ENCODE data around the gene ENTPD1.
A peak's percentile ranks its signal among the peaks of the same experiment; 100 is the strongest.

The ENTPD1 gene

DNA sequence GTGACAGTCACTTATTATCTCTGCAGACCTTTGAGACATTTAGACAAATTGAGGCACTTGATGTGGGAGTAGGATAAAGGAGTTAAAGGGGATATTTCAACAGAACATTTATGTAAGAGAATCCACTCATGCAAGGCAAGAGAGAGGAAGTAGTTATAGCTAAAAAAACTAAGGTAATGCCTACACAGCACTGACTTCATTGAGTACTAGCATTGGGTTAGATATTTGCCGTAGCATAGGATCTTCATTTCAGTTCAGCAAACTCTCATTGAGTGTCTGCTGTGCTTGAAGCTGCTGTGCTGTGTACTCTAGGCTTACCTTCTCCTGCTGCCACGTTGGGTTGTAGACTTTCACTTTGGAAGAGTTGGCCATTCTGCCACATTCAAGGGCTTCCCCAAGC lies 10.5 kb upstream of the ENTPD1 start:
- TF ChIP-seq, protein P1, sequence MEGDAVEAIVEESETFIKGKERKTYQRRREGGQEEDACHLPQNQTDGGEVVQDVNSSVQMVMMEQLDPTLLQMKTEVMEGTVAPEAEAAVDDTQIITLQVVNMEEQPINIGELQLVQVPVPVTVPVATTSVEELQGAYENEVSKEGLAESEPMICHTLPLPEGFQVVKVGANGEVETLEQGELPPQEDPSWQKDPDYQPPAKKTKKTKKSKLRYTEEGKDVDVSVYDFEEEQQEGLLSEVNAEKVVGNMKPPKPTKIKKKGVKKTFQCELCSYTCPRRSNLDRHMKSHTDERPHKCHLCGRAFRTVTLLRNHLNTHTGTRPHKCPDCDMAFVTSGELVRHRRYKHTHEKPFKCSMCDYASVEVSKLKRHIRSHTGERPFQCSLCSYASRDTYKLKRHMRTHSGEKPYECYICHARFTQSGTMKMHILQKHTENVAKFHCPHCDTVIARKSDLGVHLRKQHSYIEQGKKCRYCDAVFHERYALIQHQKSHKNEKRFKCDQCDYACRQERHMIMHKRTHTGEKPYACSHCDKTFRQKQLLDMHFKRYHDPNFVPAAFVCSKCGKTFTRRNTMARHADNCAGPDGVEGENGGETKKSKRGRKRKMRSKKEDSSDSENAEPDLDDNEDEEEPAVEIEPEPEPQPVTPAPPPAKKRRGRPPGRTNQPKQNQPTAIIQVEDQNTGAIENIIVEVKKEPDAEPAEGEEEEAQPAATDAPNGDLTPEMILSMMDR (IDR thresholded peaks at IDR 0.05; ENCODE audit: insufficient read depth, low read length, poor library complexity, severe bottlenecking), result no peak
- TF ChIP-seq EZH2phosphoT487 (conservative IDR thresholded peaks at IDR 0.05; ENCODE audit: low read length), result no peak
- Histone ChIP-seq H3K9me3 (ENCODE audit: insufficient read depth, low read length) (no peaks in the 10 kb centered on the region), H3K79me2 (ENCODE audit: insufficient read depth, low read length) (no peaks in the 10 kb centered on the region), H2AFZ (ENCODE audit: low read depth, low read length, severe bottlenecking) (no peak overlapping the region), H3F3A (ENCODE audit: insufficient read depth) (no peaks in the 10 kb centered on the region), H3K4me3 (ENCODE audit: insufficient read depth, low read length, poor library complexity, severe bottlenecking) (no peak overlapping the region), H3K36me3 (ENCODE audit: low read length) (no peaks in the 10 kb centered on the region), H3K9ac (ENCODE audit: low read length) (no peak overlapping the region), H3K27ac (ENCODE audit: low read depth, low read length) (no peak overlapping the region), H3K27me3 (ENCODE audit: low read length) (no peaks in the 10 kb centered on the region), H3K9me2 (replicated peaks; ENCODE audit: insufficient read depth, low read length) (no peaks in the 10 kb centered on the region), H4K20me1 (ENCODE audit: low read depth, low read length) (no peaks in the 10 kb centered on the region), H3K4me2 (ENCODE audit: low read depth, low read length, poor library complexity, severe bottlenecking) (no peak overlapping the region)

DNA sequence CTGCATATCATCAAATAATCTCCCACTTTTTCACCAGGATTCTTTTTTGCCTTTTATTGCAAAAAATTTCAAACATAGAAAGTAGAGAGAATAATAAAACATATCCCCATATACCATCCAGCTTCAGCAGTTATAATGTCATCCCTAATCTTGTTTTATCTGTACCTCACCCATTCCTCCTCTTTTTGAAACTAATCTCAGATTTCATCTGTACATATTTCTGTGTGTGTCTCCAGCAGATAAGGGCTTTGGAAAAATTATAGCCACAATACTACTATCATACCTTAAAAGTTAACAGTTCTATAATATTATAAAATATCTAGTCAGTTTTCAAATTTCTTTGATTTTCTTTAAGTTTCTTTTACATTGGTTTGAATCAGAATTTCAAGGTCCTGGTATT lies 7.6 kb upstream of the ENTPD1 start:
- no peak overlapping the region for H3K4me2 ChIP-seq (ENCODE audit: low read depth, low read length, poor library complexity, severe bottlenecking)
- H4K20me1 ChIP-seq (ENCODE audit: low read depth, low read length), result no peaks in the 10 kb centered on the region
- H3K9ac ChIP-seq (ENCODE audit: low read length), result no peak overlapping the region
- H3K4me3 ChIP-seq (ENCODE audit: insufficient read depth, low read length, poor library complexity, severe bottlenecking), result no peak overlapping the region
- H3K27me3 ChIP-seq (ENCODE audit: low read length), result no peaks in the 10 kb centered on the region
- no peak overlapping the region for H2AFZ ChIP-seq (ENCODE audit: low read depth, low read length, severe bottlenecking)
- no peaks in the 10 kb centered on the region for H3K79me2 ChIP-seq (ENCODE audit: insufficient read depth, low read length)
- H3F3A ChIP-seq (ENCODE audit: insufficient read depth), result no peaks in the 10 kb centered on the region
- no peaks in the 10 kb centered on the region for H3K9me2 ChIP-seq (replicated peaks; ENCODE audit: insufficient read depth, low read length)
- TF ChIP-seq EZH2phosphoT487 (conservative IDR thresholded peaks at IDR 0.05; ENCODE audit: low read length), result no peak
- TF ChIP-seq, protein P1 (IDR thresholded peaks at IDR 0.05; ENCODE audit: insufficient read depth, low read length, poor library complexity, severe bottlenecking), result no peak
- H3K9me3 ChIP-seq (ENCODE audit: insufficient read depth, low read length), result no peaks in the 10 kb centered on the region
- H3K27ac ChIP-seq (ENCODE audit: low read depth, low read length), result no peak overlapping the region
- no peaks in the 10 kb centered on the region for H3K36me3 ChIP-seq (ENCODE audit: low read length)

DNA sequence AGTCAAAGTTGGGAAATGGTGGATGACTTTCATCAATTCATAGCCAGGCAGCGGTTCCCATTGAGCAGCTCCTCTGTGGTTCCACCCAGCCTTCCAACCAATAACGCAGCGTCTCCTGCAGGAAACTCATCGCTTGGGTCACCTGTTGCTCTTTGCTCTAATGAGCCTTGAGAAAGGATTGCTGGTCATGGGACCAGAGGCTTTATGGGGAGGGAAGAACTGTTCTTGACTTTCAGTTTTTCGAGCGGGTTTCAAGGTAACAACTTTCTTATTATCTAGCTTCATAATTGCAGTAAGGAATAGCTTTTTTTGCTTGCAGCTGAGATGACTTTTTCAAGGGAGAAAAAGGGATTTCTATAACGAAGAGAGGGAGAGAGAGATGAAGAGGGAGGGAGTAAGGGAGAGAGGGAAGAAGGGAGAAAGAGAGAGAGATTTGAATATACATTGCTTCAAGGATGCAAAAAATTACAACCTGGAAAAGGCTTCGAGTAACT lies 405 bp upstream of the ENTPD1 start:
- peak overlapping the region; percentile 73 for H3K4me2 ChIP-seq (ENCODE audit: low read depth, low read length, poor library complexity, severe bottlenecking)
- peak overlapping the region; percentile 51 for H3K4me3 ChIP-seq (ENCODE audit: insufficient read depth, low read length, poor library complexity, severe bottlenecking)
- no peaks in the 10 kb centered on the region for H3K9me2 ChIP-seq (replicated peaks; ENCODE audit: insufficient read depth, low read length)
- peak overlapping the region; percentile 57 for H3K9ac ChIP-seq (ENCODE audit: low read length)
- peak overlapping the region; percentile 92 for H3K27ac ChIP-seq (ENCODE audit: low read depth, low read length)
- H3F3A ChIP-seq (ENCODE audit: insufficient read depth), result peaks cover 44% of the 10 kb centered on the region
- H4K20me1 ChIP-seq (ENCODE audit: low read depth, low read length), result no peaks in the 10 kb centered on the region
- no peaks in the 10 kb centered on the region for H3K36me3 ChIP-seq (ENCODE audit: low read length)
- TF ChIP-seq EZH2phosphoT487 (conservative IDR thresholded peaks at IDR 0.05; ENCODE audit: low read length), result no peak
- TF ChIP-seq, protein P1 (IDR thresholded peaks at IDR 0.05; ENCODE audit: insufficient read depth, low read length, poor library complexity, severe bottlenecking), result no peak
- H3K9me3 ChIP-seq (ENCODE audit: insufficient read depth, low read length), result no peaks in the 10 kb centered on the region
- 0 out of 2 replicates have a peak, but pooled peaks cover 5% of the 10 kb centered on the region for H3K79me2 ChIP-seq (ENCODE audit: insufficient read depth, low read length)
- no peaks in the 10 kb centered on the region for H3K27me3 ChIP-seq (ENCODE audit: low read length)
- H2AFZ ChIP-seq (ENCODE audit: low read depth, low read length, severe bottlenecking), result peak overlapping the region; percentile 73

All from SU-DHL-6 (cell line).